ENCODE data around the gene TBX1.

Gene TBX1

DNA sequence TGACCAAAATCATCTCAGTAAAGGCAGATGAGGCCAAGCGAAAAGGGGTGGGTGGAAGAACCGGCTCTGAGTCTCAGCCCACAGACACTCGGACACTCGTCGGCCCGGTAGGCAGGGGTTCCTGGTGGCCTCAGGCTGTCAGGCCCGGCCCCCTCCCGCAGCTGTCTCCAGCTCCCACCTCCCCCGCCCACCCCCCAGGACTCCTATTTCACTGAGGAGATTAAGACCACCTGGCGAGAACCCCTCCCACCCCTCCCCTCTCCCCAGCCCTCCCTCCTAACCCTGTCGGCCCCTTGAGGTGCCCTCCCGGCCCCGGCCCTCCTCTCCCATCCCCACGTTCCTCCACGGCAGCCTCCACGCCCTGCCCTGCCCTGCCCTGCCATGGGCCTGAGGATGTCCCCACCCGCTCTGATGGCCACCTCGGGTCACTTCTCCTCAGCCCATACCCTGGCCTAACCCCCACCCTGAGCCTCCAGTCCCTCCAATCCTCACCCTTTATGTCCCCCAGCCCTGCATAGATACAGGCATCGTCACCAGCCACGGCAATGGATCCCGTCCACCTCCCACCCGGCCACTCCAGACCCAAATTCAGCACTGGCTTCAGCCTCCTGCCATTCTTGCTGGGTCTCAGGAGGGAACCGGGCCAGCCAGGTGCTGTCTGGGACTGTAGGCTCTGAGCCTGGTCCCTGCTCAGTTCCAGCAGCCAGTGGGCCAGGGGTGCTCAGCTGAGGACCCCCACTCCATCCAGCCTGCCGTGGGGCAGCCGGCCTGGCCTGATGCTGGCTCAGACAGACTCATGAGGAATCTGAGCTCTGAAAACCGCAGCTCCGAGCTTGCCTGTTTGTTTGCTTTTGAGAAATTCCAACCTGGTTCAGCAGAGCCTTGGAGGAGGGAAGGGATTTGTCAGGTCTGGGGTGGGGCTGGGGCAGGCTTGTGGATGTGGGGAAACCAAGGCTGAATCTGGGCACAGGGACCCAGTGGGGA, 9.8 kb upstream of the TBX1 start:
- ATAC-seq (no peak), DNase-seq (no peak)
- Mint-ChIP-seq H3K4me1 (peaks cover 2% of the 10 kb centered on the region), H3K27me3 (peaks cover 26% of the 10 kb centered on the region), H3K9me3 (no peaks in the 10 kb centered on the region), H3K27ac (no peak overlapping the region), H3K36me3 (ENCODE audit: low read depth) (no peaks in the 10 kb centered on the region), H3K4me3 (no peak overlapping the region)

DNA sequence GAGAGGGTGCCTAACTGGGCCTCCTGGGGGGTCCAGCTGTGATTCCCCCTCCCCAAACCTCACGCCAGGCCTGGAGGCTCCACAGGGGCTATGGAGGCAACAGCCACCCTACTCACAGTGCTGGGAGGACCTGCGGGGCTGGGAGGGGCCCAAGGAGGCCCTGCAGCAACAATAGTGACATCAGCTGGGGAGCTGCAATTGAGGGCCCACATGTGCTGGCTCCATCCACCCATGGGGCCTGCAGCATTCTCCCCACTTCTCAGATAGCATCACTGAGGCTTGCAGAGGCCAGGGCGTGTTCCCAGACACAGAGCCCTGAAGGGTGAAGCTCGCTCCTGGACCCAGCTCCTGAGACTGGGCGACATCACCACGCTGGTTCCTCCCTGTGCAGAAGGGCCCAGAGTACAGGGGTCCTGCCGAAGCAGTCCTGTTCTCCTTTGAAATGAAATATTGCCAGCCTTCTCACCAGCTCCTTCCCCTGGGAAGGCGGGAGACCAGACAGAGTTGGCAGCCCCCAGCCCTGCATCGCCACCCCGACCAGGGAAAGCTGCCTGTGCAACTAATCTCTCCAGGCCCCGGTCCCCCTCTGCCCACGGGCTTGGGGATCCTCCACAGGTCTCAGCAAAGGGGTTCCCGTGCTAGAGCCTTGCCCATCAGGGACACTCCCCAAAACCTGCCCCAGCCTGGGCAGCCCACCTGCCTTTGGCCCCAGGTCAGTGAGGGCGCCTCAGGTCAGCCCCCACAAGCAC, 8.9 kb upstream of the TBX1 start:
- H3K36me3 Mint-ChIP-seq (ENCODE audit: low read depth), result no peaks in the 10 kb centered on the region
- ATAC-seq (no peak), DNase-seq (no peak)
- H3K4me1 Mint-ChIP-seq, result peaks cover 9% of the 10 kb centered on the region
- H3K4me3 Mint-ChIP-seq, result no peak overlapping the region
- H3K27me3 Mint-ChIP-seq, result peaks cover 34% of the 10 kb centered on the region
- H3K9me3 Mint-ChIP-seq, result no peaks in the 10 kb centered on the region
- H3K27ac Mint-ChIP-seq, result no peak overlapping the region

DNA sequence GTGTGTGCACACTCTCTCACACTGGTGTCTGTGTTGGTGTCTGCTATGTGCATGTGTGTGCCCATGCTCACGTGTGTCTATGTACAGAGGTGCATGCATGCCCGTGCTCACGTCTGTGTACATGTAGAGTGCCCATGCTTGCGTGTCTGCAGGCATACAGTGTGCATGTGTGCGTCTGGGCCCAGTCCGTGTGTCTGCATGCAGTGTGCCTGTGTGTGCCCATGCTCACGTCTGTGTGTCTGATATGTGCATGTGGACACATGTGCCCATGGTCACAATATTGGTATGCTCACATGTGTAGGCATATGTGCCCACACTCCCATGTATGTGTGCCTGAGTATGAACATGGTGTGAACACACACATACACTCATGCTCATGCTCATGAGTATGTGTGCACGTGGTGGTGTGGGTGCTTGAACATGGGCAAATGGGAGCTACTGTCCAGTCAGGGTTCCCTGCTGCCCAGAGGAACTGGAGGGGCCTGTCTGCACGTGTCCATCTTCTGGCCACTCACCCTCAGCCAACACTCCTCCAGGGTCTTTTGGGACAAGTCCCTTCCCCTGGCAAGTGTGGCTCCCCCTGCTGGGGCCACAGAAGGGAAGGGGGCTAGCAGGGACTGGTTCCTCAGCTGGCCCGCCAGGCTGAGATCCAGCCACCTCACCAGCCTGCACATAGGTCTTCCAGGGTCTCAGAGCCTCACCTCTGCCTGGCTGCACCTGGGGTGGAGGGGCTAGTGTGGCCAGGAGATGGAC, 7.3 kb upstream of the TBX1 start:
- DNase-seq (no peak), ATAC-seq (no peak)
- Mint-ChIP-seq H3K9me3 (no peaks in the 10 kb centered on the region), H3K27ac (no peak overlapping the region), H3K4me1 (peaks cover 16% of the 10 kb centered on the region), H3K4me3 (no peak overlapping the region), H3K36me3 (ENCODE audit: low read depth) (no peaks in the 10 kb centered on the region), H3K27me3 (peaks cover 46% of the 10 kb centered on the region)

DNA sequence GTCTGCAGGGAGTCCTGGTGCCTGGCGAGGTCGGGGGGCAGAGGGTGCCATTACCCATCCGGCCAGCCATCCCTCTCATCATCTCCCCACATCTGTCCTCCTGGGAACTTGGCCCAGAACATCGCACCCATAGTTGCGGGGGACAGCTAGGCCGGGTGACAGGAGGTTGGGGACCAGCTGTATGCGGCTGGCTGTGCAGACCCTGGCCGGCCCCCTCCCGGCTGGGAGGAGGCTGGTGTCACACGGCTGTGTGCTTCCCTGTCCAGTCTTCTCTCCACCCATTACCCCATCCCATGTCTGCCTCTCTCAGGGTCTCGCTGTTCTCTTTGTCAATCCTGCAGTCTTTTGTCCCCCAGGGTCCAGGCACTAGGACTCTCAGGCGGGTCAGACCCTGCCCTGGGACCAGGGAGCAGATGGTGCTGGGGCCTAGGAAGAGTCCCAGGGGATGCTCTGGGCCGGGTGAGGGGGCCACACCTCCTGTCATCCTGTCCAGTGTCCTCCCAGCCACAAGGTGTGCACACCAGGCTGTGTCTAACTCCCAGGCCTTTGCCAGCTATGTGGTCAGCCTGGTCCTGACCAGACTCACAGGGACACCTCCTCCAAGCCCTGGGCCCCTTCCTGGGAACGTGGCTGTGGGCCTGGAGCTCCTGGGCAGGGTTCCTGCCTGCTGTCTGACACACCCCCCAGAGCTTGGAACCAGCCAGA, 6.4 kb upstream of the TBX1 start:
- H3K4me3 Mint-ChIP-seq, result no peak overlapping the region
- no peak overlapping the region for H3K27ac Mint-ChIP-seq
- no peaks in the 10 kb centered on the region for H3K36me3 Mint-ChIP-seq (ENCODE audit: low read depth)
- ATAC-seq (no peak), DNase-seq (no peak)
- peaks cover 18% of the 10 kb centered on the region for H3K4me1 Mint-ChIP-seq
- H3K27me3 Mint-ChIP-seq, result peaks cover 51% of the 10 kb centered on the region
- H3K9me3 Mint-ChIP-seq, result no peaks in the 10 kb centered on the region

DNA sequence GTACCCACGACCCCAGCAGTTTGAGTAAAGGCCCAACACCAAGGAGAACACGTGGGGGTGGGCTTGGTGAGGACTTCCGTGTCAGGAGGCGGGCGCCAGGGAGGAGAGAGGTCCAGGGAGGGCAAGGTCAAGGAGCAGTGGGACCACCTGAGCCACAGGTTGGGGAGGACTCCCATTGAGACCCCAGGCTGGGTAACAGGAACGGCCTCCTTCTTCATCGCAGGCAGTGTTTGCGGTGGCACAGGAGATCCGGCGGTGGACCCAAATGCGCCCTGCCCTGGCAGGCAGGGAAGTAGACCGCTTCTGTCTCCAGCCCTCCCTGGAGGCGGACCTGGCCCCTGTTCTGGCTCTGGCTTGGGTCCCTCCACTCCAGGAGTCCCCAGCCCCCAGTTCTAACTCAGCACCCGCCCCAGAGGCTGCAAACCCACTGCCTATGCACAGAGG, 5.9 kb upstream of the TBX1 start:
- ATAC-seq (no peak), DNase-seq (no peak)
- no peaks in the 10 kb centered on the region for H3K9me3 Mint-ChIP-seq
- no peak overlapping the region for H3K4me3 Mint-ChIP-seq
- peaks cover 55% of the 10 kb centered on the region for H3K27me3 Mint-ChIP-seq
- no peak overlapping the region for H3K27ac Mint-ChIP-seq
- H3K36me3 Mint-ChIP-seq (ENCODE audit: low read depth), result no peaks in the 10 kb centered on the region
- H3K4me1 Mint-ChIP-seq, result peaks cover 22% of the 10 kb centered on the region

DNA sequence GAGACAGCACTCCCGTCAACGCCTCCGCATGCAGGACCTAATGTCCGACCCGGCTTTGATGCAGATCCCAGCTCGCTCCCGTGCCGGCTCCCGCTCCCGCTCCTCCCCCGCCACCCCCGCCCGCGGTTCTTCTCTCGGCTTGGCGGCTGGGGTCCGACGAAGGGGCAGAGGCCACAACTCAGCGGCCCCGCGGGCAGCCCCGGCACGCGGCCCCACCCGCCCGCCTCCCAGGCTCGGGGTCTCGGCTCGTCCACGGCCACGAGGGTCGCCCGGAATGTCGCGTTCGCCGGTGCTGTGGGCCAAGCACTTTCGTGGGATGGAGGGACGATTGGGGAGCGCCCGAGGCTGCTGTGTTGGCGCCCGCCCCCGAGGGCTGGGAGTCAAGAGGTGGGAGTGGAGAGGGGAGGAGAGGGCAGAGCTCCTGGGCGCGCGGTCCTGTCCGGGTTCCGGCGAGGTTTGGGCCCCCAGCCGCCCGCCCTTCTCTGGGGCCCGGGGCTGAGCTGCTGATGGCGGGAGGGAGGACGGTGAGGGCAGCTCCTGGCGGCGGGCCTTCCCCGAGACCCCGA, 5.3 kb upstream of the TBX1 start:
- ATAC-seq, result no peak

DNA sequence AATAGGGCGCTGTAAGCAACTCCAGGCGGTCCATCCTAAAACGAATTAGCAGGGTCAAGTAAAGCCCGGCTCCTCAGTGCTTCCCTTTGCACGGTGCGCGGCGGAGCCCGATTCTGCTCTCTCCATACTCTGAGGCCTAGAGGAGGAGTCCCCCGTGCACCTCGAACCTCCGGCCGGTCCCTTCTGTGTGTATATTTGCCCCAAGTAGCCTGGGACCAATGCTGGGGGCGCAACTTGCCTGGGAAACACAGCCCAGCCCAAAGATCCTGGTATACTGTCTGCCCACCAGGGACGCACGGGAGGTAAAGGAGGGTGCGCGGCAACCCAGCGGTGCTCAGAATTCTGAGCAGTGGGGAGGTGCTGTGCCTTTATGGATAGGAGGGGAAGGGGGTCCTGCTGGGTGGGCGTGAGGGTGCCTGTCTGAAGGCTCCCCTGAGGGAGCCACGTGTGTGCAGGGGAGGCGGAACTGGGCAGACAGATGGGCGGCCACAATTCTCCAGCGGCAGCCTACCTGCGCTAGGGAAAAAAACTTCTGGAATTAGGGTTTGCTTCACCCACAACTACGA, 4.8 kb upstream of the TBX1 start:
- H3K4me3 Mint-ChIP-seq, result peak overlapping the region; percentile 29
- DNase-seq, result no peak
- peaks cover 2% of the 10 kb centered on the region for H3K36me3 Mint-ChIP-seq (ENCODE audit: low read depth)
- peaks cover 28% of the 10 kb centered on the region for H3K4me1 Mint-ChIP-seq
- peaks cover 61% of the 10 kb centered on the region for H3K27me3 Mint-ChIP-seq
- no peak for ATAC-seq
- no peaks in the 10 kb centered on the region for H3K9me3 Mint-ChIP-seq
- no peak overlapping the region for H3K27ac Mint-ChIP-seq

More for the DNA sequence above, 5.3 kb upstream of the TBX1 start:
- DNase-seq, result no peak
- Mint-ChIP-seq H3K4me1 (peaks cover 27% of the 10 kb centered on the region), H3K4me3 (no peak overlapping the region), H3K27me3 (peaks cover 60% of the 10 kb centered on the region), H3K27ac (no peak overlapping the region), H3K36me3 (ENCODE audit: low read depth) (peaks cover under 1% of the 10 kb centered on the region), H3K9me3 (no peaks in the 10 kb centered on the region)

DNA sequence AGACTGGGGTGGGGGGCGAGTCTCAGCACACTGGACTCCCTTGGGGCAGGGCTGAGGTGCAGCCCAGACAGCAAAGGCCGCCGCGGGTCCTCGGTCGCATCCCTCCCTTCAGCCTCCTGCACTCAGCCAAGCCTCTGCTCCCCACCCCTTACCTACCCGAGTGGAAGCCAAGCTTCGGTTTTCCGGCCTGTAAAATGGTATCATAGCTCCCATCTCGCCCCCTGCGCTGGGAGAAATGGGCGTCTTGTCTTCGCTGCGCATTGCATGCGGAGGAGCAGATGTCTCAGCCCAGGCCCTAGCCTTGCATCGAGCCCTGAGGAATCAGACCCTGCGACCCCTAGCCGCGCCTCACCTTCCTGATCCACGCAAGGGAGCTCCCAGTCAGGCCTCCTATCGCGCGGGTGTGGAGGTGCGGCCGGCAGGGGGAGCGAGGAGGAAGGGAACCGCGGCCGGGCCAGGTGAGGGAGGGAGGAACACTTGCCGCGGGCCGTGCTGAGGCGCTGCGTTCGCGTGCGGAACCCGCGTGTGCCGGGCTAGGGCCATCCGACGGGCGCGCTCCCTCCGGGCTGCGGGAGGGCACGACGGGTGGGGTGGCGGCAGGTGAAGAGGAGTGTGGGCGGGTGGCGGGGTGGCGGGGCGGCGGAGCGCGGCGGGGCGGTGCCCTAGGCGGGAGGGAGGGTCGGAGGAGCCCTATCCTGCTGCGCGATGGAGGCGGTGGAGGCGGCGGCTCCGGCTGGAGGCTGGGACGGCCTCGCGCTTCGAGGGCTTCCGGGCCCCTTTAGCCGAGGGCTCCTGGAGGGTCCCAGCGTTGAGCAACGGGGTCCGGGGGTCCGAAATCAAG, 4.1 kb upstream of the TBX1 start:
- H3K4me1 Mint-ChIP-seq, result peaks cover 29% of the 10 kb centered on the region
- DNase-seq, result peak; percentile 61
- H3K4me3 Mint-ChIP-seq, result peak overlapping the region; percentile 21
- H3K9me3 Mint-ChIP-seq, result no peaks in the 10 kb centered on the region
- peaks cover 62% of the 10 kb centered on the region for H3K27me3 Mint-ChIP-seq
- H3K36me3 Mint-ChIP-seq (ENCODE audit: low read depth), result peaks cover 2% of the 10 kb centered on the region
- peak; percentile 13 for ATAC-seq
- H3K27ac Mint-ChIP-seq, result no peak overlapping the region

DNA sequence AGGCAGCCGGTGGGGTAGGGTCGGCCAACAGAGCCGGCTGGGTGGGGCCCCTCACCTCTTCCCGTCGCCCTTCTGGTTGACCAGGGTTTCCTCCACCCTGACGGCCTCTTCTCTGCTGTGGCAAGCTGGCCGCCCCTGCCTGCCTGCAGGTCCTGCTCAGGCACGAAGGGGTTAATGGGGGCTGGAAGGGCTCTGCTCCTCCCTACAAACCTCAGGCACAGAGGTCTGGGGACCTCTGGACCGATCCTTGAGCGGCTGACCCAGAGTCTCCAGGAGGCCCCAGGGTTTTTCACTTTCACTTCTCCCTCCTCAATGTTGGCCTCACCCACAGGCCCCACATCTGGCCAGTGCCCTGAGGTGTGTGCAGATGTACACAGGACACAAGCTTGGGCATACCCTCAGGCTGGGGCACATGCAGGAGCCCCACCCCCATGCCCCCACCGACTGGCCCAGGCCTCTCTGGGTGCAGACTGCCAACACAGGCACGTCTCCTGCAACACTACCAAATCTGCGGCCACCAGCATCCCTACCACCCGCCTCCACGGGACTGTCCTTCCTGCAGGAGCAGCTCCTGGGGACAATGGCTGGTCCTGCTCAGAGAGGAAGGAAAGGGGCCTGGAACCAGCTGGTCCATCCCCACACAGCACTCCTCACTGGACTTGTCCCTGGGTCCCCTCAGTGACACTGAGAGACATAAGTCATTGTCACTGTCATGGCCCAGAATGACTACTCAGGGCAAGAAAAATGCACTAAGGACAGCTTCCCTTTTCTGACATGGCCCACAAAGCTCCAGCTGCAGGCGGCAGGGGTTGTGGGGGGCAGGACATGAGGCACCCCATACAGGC, 3.2 kb upstream of the TBX1 start:
- ATAC-seq, result no peak

DNA sequence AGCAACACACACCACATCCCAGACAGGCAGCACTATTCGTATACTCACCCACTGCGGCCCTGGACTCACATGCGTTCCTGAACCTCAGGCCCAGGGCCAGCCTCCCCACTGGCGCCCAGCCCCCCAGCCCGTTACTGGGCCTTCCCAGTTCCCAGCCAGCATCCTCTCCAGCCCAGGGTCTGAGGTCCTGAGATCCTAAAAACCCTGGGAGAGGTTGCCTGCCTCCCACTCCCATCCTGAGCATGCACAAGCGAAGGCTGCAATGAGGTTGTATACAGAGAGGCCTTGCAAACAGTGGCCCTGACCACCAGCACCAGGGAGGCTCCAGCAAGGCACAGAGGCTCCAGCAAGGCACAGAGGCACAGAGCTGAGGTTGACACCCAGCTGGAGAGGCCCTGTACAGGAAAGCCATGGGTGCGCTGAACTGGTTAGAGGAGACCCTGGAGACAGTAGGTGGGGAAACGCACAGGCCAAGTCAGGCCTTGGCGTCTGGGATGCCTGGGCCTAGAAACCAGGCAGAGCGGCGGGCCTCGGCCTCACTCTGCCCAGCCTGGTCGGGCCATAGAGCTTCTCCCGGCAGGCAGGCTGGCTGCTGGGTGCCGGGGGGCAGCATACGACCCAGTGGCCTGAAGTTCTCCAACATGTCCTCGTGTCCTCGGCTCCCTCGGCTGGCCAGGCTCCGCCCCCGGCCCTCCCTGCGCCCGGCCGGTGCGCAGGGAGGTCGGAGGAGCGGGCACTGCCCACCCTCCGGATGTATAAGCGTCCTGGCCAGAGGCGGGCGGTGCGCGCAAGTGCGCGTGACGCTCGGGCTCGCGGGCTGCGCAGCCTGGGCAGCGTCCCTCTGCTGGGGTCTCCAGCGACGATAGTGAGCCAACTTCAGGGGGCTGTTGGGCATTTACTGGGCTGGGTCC, 2.3 kb upstream of the TBX1 start:
- H3K27ac Mint-ChIP-seq, result no peak overlapping the region
- DNase-seq (no peak), ATAC-seq (no peak)
- peak overlapping the region; percentile 23 for H3K4me3 Mint-ChIP-seq
- H3K4me1 Mint-ChIP-seq, result peaks cover 32% of the 10 kb centered on the region
- peaks cover 72% of the 10 kb centered on the region for H3K27me3 Mint-ChIP-seq
- H3K36me3 Mint-ChIP-seq (ENCODE audit: low read depth), result peaks cover 2% of the 10 kb centered on the region
- no peaks in the 10 kb centered on the region for H3K9me3 Mint-ChIP-seq

More for the DNA sequence above, 3.2 kb upstream of the TBX1 start:
- H3K27me3 Mint-ChIP-seq, result peaks cover 68% of the 10 kb centered on the region
- no peak overlapping the region for H3K27ac Mint-ChIP-seq
- peak overlapping the region; percentile 23 for H3K4me3 Mint-ChIP-seq
- peaks cover 32% of the 10 kb centered on the region for H3K4me1 Mint-ChIP-seq
- H3K36me3 Mint-ChIP-seq (ENCODE audit: low read depth), result peaks cover 2% of the 10 kb centered on the region
- H3K9me3 Mint-ChIP-seq, result no peaks in the 10 kb centered on the region
- DNase-seq, result no peak

DNA sequence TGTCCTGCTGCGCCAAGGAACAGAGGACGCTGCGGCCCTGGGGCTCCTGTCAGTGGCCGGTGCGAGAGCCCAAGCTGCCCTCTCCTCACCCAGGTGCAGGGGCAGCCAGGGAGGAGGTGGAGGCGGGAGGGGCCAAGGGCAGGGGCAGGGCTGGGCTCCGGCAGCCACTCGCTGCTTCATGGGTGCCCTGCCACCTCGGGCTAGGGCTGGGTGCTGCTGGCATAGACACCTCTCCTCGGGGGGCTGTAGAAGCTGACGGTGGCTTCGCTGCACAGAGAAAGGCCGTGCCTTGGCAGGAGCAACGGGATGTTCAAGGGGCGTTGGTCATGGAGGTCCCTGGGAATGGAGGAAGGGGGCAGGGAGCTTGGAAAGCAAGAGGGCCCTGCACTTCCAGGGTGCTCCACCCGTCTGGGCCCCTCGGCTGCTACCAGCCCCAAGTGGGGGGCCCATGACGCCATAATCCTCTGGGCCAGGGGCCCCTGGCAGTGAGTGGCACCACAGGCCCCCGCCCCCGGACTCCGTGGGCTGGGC, 1.6 kb upstream of the TBX1 start:
- Mint-ChIP-seq H3K4me3 (no peak overlapping the region), H3K9me3 (no peaks in the 10 kb centered on the region), H3K36me3 (ENCODE audit: low read depth) (peaks cover 2% of the 10 kb centered on the region), H3K4me1 (peaks cover 32% of the 10 kb centered on the region), H3K27ac (no peak overlapping the region), H3K27me3 (peaks cover 71% of the 10 kb centered on the region)
- DNase-seq (no peak), ATAC-seq (no peak)

Measured in activated naive CD8-positive, alpha-beta T cell treated with anti-CD3 and anti-CD28 coated beads, Interleukin-2, amount 50 U/mL, for 24 hours (primary cell).